Stimulated activated CD4-positive, alpha-beta T cell treated with anti-CD3 and anti-CD28 coated beads, Interleukin-12 subunit alpha, Interleukin-12 subunit beta, amount 100 ng/mL, for 48 hours (primary cell): ENCODE measurements around the gene KAZN.

ENCODE experiments used
- DNase-seq, 3 donors: peaks; one replicate each; pipeline ENCODE4 v3.0.0-alpha.2; 2020; ENCODE audit warnings: low read depth in 2 of 3, low spot score in 1 of 3

The KAZN gene

DNA sequence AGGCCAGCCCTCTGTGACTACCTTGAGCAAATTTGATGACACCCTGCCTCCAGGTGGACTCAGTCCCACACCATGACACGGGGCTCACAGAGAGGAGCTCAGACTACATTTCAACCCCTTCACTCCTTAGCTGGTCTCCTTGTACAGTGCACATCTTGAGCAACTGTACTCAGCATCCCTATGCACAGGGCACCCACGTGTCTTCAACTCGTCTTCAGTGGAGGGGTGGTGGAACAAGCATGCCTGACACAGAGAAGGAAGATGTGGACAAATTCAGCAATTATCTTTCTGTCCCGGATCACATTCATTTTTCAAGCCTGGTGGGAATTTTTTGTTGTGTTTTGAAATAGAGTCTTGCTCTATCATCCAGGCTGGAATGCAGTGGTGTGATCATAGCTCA lies 213.7 kb downstream of the KAZN start:
- no peak for DNase-seq

DNA sequence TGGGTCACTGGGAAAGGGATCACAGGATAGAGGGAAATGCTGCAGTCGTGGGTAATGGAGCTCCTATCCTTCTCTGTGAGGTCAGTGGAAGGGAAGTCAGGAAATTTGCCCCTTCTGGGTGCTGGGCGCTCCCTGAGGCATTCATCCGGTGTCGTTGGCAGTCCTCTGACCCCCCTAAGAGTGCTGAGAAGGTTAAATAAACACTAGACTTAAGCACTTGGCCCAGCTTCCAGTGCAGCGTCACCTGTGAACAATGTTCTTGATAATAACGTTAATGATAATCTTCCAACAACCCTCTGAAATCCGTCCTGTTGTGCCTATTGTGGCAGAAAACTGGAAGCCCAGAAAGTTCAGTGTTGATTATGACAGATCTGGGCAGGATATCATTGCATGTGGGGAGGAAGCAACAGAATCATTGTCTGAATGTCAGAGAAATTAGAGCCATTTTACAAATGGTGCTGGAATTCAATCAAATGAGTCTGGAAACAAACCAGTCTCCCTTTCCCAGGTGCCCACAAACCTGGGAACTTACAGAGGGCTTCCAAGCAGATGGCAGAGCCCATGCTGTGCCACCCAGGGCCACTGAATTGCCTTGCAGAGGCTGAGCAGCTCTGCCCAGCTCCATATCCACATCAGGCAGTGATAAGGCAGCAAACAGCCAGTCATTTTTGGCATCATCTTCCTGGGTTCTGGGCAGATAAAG lies 216.8 kb downstream of the KAZN start:
- no peak for DNase-seq

DNA sequence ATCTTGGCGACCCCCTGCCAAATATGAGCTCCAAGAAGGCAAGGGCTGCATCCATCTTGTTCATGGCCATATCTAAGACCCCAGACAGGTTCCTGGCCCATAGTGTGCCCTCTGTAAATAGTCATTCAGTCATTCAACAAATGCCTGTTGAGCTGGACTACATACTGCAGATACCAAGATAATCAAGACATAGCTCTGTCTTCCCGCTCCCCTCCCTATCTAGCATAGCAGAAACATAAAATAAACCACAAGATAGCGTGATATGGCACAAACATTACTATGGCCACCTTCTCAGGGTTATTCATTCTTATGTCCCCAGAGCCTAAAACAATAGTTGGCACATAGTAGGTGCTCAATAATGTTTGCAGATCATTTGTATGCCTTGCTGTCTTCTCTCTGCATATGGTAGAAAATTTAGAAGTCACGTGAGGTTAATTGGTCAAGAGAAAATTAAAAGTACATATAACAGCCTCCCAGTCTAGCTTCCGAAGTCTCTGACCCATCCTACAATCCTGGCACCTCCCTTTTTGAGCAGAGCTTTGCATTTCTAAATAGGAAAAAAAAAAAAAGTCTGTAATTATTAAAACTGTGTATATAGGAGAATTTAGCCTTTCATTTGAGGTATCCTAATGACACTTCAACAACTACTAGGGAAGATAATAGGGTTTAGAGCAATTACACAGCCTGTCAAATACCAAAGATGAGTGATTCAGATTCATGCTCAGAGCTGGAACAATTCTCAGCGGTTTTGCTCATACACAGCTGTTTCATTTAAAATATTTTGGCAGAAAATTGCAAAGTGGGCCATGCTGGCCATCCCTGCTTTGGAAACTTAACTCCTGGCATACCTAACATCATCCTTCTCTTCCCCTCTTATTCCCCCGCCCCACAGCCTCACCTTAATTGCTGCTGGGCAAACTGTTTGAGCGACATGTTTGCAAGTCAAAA lies 219.0 kb downstream of the KAZN start:
- DNase-seq: no peak

DNA sequence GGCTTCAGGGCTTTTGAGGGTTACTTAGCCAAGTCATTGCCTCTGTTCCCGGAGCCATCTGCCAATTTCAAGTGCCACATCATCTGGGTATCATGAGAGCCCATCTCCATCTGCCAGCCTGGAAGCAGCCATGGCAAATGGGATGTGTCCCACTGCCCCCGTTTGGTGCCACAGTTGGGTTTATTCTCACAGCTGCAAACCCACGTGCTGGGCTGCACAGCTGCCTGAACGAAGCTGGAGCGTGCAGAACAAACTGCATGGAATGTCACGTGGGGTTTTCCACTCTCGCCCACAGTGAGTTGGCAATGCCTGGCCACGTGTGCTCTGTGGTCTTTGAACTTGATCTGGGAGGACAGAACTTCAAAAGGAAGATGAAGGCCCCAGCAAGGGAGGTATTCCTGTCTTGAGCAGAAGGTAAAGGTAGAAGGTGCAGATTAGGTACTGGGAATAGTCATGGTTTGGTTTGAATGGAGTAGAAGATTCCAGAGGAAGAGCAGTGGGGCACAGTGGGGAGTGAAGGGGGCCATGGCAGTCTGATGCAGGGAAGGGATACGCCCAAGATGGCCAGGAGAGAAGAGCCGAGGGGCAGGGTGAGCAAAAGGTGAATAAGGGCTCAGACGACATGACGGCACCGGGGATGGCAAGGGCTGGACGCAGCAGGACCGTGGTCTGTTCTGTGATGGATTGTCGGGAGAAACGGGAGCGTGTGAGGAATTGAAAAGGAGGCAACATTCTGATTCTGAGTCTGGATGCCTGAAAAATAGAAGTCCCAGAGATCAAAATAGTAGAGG lies 222.0 kb downstream of the KAZN start:
- DNase-seq: no peak

DNA sequence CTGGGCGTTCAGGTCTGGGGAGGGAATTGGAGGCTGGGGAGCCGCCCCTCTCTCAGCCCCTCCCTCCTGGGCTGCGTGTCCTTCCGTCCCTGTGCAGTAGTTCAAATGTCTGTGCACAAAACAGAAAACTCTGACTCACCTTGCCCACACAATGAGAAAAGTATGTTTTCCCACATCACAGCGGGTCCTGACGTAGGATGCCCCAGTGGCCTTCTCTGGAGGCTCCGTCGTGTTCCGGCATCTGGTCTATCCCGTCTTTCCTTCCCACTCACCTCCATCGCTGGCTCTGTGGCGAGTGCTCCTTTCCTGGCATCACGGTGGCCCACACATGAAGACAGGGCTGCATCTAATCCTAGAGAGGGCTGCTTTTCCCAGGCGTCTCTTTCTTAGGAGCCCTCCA lies 224.0 kb downstream of the KAZN start:
- DNase-seq: no peak

DNA sequence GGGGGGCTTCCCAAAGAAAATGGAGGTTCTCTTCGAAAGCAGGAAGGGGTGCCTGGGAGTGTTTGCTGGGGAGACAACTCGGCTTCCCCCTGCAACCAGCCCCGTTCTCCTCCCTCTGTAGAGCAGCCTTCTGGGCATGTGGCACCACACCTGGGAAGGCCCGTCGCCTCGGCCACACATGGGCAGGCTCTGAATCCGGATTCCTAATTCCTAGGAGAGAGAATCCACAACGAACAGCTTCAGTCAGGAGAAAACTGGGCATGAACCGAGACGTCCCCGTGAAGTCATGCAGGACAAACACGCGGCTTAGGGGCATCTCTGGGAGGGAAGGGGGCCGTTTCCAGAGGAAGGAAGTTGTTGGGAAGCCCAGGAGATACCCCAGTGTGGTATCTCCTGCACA lies 224.5 kb downstream of the KAZN start:
- no peak for DNase-seq

DNA sequence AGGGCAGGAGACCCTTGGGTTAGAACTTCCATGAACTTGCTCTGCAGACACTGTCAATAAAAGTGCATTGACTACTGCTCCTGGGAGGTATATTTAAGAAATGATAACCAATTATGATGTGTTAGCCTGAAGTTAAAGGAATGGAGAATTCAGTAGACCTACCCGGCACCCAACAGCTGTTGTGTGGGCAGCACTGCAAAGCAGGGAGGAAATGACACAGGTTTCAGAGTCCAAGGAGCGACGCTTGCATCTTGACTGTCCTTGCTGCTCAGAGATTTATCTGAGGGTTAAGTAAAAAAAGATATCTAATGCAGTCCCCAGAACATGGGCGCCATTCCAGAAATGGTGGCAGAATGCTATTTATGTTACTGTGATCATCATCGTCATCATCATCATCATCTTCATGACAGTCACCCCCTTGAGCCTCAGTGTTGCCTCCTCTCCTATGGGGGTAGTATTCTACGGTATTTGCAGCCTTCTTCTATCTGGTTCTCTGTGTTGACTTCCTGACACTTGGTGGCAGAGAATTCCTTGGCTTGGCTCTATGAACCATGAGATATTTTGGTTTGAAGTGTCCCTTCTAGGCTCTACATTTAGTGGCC lies 225.9 kb downstream of the KAZN start:
- DNase-seq: no peak

DNA sequence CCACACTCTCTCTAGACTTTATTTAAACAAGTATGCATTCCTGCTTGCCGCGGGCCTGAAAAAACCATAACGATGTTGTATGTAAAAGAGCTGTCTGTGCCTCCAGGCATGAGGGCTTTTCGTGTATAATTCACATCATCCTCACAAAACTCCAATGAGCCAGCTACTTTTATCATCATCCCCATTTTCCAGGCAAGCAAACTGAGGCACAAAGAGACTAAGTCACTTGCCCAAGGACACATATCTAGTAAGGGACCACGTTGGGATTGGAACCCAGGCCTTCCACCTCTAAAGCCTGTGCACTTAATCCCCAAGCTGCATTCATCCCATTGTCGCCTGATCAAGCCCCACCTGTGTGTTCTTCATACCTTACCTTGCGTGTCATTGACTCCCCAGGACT lies 226.9 kb downstream of the KAZN start:
- DNase-seq: no peak

DNA sequence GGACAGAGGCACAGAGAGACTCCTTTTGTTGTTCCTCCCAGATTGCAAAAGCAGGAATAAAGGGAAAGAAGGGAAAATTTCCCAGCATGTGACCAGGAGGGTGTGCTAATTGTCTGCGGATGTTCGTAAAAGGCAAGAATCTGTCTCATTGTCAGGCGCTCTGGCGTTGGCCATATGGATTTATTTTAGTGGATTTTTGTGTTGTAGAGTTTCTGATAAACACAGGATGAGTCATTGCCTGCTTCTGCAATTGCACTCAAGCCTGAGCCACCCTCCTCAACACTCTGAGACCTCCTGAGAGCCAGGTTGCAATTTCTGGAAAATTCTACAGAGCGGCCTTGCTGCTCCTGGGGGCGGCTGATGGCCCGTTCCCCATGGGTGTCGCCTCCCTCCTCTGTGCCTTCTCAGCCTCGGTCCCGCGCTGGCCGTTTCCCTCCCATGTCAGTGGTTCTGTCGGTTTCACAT lies 227.7 kb downstream of the KAZN start:
- no peak for DNase-seq

DNA sequence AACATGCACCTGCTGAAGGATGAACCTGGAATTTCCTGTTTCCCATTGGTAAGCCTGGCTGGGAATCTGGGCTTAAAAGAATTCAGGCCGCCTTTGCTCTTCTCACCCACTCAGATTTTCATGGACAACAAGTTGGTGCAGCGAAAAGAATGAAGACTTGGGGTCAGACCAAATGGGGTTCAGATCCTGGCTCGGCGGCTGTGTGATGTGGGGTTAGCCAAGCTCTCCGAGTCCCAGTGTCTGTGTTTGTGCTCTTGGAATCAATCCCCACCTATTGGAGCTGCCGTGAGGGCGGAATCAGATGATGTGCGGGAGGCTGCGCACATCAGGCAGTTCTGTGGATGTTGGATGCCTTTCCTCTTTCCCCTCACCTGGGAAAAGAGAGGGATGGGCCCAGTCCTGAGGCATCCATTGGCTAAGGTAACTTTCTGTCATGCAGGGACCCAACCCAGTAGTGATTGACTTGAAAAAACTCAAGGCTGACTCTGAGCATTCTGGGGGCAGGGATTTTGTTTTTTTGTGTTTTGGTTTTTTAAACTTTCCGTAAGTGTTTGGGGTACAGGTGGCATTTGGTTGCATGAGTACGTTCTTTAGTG lies 228.3 kb downstream of the KAZN start:
- no peak for DNase-seq

DNA sequence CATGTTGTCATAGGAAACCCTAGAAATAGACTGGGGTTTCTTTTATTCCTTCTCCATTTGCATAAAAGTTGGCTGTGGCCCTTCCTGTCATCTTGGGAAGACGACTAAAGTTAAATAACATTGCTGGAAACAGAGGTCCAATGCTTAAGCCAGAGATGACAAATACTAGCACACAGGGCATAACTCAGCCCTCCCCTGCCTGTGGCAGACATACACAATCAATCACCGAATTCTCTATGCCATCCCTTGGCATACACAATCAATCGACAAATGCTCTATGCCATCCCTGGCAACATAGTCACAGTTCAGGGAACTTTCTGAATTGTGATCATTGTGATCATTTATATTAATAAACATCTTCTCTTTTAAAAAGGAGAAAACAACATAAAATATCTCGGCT lies 229.4 kb downstream of the KAZN start:
- DNase-seq: no peak

DNA sequence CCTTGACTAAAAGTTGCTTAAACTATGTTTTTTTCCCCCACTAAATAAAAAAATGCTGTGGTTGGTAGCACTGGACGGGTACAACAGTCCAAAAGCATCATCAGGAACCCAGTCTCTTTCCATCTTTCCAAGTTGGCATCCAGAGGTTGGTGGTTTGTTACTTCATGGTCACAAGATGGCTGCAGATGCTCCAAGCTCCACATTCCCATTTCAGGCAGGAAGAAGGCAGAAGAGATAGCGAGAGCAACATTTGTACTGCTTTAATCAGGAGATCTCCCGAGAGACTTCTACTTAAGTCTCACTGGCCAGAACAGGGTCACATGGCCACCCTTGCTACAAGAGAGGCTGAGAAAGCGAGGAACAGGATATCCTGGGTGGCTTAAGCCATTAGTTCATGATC lies 230.2 kb downstream of the KAZN start:
- DNase-seq: no peak

DNA sequence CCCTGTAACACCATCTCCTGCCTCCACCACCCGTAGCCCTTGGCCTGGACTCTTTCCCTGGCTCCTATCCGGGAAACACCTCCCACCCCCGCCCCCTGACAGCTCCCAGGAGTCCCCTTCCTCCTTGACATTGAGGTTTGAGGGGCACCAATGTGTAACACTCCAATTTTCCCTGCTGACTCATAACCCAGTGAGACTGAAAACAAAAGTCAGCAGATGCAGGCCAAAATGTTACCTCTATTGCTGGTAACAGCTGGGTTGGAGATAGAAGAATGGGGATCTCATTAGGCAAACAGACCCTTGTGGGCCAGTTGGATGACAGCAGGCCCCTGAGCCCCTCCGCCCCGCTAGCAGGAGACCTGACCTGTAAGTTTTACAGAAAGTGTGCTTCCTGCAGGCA lies 237.2 kb downstream of the KAZN start:
- no peak for DNase-seq

DNA sequence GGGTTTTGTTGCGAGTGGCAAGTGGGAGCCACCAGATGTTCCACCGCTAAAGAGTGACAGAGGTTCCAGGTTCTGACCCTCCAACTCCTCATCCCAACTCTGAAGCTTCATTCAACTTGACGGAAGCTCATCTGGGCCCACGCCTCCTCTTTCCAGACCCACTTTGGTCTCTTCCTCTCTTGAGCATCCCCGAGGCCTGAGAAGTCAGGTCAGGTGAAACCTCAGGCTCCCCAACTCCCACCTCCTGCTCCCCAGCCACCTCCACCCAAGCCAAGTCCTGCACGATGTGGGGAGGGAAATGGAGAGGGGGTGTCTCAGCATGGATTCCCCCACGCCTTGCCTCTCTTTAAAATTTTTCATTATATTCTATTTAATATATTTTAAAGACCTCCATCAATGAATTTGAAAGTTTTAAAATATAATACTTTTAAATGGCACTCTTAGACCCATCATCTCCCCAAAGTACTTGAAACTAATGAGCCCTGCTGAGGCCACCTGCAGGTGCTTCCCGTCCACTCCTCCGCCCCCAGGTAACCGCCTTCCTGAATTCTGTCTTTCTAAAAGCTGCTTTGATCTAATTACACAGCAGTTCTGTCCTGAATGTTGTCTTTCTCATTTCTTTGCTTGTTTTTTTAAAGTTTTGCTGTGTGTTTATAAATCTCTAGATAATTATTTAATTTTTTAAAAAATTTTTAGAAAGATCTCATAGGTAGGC lies 238.1 kb downstream of the KAZN start:
- no peak for DNase-seq

DNA sequence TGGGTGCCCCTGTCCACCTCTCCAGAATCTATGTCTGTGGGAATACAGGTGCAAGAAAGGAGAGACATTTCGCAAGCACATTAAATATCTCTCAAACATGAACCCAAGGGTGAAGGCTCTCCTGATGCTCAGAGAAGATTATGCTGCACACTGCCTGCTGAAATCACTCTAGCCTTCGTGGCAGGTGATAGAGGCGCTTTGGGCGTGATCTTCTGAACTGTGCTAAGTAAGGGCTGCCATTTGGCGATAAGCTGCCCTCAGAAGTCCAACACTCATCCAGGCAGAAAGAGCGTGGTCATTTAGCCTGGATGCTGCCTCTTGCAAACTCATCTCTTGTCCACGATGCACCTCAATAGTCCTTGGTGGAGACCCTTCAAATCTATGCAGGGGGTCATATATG lies 241.9 kb downstream of the KAZN start:
- DNase-seq: no peak

DNA sequence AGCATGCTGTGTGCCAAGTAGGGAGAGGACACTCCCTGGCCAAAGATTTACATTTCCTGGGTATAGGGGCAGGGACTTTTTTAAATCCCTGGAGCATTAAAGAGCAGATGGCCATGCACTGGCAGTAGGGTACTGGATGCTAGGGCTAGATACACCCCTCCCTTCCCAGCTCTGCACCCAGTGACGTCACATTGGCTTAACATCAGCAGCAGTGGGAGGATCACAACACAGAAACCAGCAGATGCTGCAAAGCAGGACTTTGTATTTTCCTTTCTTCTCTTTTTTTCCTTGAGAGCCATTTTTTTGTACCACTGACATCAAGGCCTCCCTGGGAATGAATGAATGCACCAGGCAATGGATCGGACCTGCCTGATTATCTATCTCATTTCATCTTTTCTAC lies 243.0 kb downstream of the KAZN start:
- no peak for DNase-seq

DNA sequence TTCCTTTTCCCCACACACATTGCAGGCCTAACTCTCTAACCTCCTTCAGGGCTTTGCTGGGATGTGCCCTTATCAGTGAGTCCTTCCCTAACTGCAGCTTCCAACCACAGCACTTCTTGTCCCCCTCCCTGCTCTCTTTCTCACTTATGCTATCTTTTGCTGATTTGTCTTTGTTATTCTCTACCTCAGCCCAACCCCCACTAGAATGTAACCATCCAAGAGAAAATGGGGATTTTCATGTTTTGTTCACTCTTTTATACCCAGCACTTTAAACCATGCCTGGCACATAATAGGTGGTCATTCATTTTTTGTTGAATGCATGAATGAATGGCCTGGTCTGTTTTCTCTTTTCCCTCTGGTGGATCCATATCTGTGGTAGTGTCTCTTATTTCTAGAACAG lies 243.5 kb downstream of the KAZN start:
- no peak for DNase-seq

DNA sequence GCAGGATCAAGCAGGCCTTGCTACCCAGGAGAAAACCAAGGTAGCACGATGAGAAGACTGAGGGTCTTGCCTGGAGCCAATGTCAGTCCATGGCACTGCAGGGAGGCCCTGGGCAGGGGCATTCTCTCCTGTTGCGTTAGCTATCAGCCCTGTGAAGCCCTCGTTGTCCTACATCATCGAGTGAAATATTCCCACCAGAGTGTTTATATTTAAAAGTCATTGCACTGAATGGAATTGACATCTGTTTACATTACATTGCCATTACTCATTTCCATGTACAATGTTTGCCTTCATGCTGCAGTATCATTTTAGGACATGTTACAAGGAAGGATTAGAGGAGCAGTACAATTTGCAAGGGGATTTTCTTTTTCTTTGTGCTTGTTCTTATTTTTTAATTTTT lies 243.9 kb downstream of the KAZN start:
- DNase-seq: no peak

DNA sequence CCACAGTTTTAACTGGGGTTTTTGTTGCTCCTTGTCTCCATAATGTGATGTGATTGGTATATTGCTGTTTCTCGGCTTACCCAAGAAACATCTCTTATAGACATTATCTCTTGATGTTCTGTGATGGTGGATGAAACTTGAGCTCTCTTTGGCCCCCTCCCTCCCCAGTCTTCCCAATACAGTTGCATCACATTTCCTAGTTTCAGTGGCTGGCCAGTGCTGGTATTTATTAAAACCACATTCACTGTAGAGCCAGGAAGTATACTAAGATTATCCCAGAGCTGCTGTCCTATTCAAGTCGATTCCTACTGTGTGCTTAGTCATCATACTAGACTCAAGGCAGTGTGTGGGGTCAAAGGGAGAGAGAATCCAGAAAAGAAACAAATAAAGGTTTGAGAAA lies 244.4 kb downstream of the KAZN start:
- DNase-seq: no peak

DNA sequence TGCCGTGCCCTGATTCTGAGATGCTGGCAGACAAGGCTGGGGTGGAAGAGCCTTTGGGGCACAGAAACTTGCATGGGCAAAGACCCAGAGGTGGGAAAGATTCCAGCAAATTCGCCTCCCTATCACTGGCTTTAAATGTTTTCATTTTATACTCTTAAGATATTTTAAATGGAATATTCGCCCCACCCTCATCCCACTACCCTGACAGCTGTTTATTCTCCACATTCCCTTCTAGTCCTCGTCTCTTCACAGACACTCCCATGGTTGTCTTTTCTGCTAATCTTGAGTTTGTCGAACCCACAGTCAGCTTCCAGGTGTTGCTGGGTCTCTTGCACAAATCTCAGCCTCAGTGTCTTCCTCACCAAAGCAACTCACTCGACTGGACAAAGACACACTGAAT lies 245.0 kb downstream of the KAZN start:
- DNase-seq: no peak
